Spleen (tissue), 7 donors: ENCODE measurements around the gene ZSWIM7.

Experiments used
- POLR2A ChIP-seq, 3 donors: fragments of 450-650 bp; IDR thresholded peaks; one replicate each; pipeline ENCODE4 v1.5.1; 2017; ENCODE audit warnings: antibody characterized with exemption in 3 of 3, mild to moderate bottlenecking in 1 of 3
- POLR2AphosphoS5 ChIP-seq, 3 donors: sonication (generic); formaldehyde crosslinking; IDR thresholded peaks; one replicate each; pipeline ENCODE4 v1.5.1; 2017; ENCODE audit warnings: antibody characterized with exemption in 3 of 3
- TF ChIP-seq, protein P1 (sequence below), 11 experiments: fragments of 200-600 bp in 7 of 11; fragments of 450-650 bp in 4 of 11; sonication (generic) in 4 of 11; IDR thresholded peaks in 8 of 11; conservative IDR thresholded peaks in 3 of 11; 1 replicate in 7 of 11; 2 replicates in 4 of 11; pipeline versions ENCODE4 v1.4.0 to v1.8.0; 2016 to 2021; ENCODE audit warnings: antibody characterized with exemption in 11 of 11, inconsistent platforms in 4 of 11, mild to moderate bottlenecking in 1 of 11
- donor health status: DM: no; HTN: no; CAD: no; lungs with moderate emphysema.
- donor health status: DM: no; HTN: no; CAD: no.
- donor health status: DM: no; HTN: no; CAD: no.

DNA sequence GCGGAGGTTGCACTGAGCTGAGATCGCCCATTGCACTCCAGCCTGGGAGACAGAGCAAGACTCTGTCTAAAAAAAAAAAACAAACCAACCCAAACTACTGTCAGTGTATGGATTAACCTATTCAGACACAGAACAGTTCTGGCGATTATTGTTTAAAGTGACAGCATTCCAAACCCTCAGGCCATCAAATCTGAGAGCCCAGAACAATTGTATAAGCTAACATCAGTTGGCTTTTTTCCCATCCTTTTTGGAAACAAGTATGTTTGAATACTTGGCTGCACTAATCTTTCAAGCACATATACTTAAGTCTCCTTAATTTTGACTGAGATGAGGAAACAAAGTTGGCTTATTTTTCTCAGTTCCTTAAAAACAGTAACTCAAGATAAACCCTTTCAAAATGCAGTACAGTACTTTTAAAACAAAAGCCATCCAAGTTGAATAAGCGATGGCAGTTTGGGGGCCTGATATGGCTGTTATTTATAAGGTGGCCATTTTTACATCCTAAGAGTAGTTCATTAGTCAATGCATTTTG lies 1.4 kb downstream of the ZSWIM7 start:
- TF ChIP-seq POLR2AphosphoS5 (IDR thresholded peaks at IDR 0.05) (no peak), POLR2A (IDR thresholded peaks at IDR 0.05) (no peak)
- TF ChIP-seq, protein P1, sequence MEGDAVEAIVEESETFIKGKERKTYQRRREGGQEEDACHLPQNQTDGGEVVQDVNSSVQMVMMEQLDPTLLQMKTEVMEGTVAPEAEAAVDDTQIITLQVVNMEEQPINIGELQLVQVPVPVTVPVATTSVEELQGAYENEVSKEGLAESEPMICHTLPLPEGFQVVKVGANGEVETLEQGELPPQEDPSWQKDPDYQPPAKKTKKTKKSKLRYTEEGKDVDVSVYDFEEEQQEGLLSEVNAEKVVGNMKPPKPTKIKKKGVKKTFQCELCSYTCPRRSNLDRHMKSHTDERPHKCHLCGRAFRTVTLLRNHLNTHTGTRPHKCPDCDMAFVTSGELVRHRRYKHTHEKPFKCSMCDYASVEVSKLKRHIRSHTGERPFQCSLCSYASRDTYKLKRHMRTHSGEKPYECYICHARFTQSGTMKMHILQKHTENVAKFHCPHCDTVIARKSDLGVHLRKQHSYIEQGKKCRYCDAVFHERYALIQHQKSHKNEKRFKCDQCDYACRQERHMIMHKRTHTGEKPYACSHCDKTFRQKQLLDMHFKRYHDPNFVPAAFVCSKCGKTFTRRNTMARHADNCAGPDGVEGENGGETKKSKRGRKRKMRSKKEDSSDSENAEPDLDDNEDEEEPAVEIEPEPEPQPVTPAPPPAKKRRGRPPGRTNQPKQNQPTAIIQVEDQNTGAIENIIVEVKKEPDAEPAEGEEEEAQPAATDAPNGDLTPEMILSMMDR (IDR thresholded peaks at IDR 0.05 in 8 of 11, conservative IDR thresholded peaks at IDR 0.05 in 3 of 11) = no peak
